GM23338 (cell line): ENCODE measurements around the gene CLIC3. TPM values are rescaled to one million over a fixed set of nuclear protein-coding genes. Genes with fewer than 3 reads are reported as not detected.

Source experiments
- ATAC-seq: fragments of 200-7000 bp; cut with Tn5 transposase; 3 replicates; pipeline ENCODE4 v1.9.1; 2020
- DNase-seq: peaks from one replicate; pipeline ENCODE4 v3.0.0-alpha.2; 2015; ENCODE audit warnings: low spot score
- H2AFZ ChIP-seq: fragments of 200-600 bp; sonication (generic); 2 replicates; pipeline ENCODE4 v1.8.0; 2016; ENCODE audit warnings: antibody characterized with exemption, mild to moderate bottlenecking, moderate library complexity
- H3F3A ChIP-seq: fragments of 200-600 bp; sonication (generic); replicated peaks from 2 replicates; pipeline ENCODE4 v1.8.0; 2017; ENCODE audit warnings: antibody characterized with exemption, mixed run types, low read depth
- H3K27ac ChIP-seq: fragments of 200-600 bp; sonication (generic); 2 replicates; pipeline ENCODE4 v1.6.1; 2016; ENCODE audit warnings: low read depth
- H3K27me3 ChIP-seq: fragments of 200-600 bp; sonication (generic); 2 replicates; pipeline ENCODE4 v1.8.0; 2016; ENCODE audit warnings: mild to moderate bottlenecking, mixed run types, moderate library complexity; ENCODE audit not compliant: insufficient read depth
- H3K36me3 ChIP-seq: fragments of 200-600 bp; sonication (generic); 2 replicates; pipeline ENCODE4 v1.8.0; 2016; ENCODE audit warnings: mild to moderate bottlenecking; ENCODE audit not compliant: insufficient read depth
- H3K4me1 ChIP-seq: fragments of 200-600 bp; sonication (generic); 2 replicates; pipeline ENCODE4 v1.8.0; 2016; ENCODE audit warnings: mild to moderate bottlenecking, moderate library complexity; ENCODE audit not compliant: insufficient read depth
- H3K4me2 ChIP-seq: fragments of 200-600 bp; sonication (generic); 2 replicates; pipeline ENCODE4 v1.7.1; 2017; ENCODE audit warnings: mixed run types
- H3K4me3 ChIP-seq: fragments of 200-600 bp; sonication (generic); 2 replicates; pipeline ENCODE4 v1.6.1; 2016; ENCODE audit warnings: mixed run types
- H3K79me2 ChIP-seq: fragments of 200-600 bp; sonication (generic); replicated peaks from 2 replicates; pipeline ENCODE4 v1.8.0; 2017; ENCODE audit warnings: mild to moderate bottlenecking; ENCODE audit not compliant: insufficient read depth
- H3K9me2 ChIP-seq: fragments of 200-600 bp; sonication (generic); 2 replicates; pipeline ENCODE4 v1.8.0; 2017; ENCODE audit not compliant: insufficient read depth
- H4K20me1 ChIP-seq: fragments of 200-600 bp; sonication (generic); replicated peaks from 2 replicates; pipeline ENCODE4 v1.8.0; 2017; ENCODE audit warnings: mild to moderate bottlenecking; ENCODE audit not compliant: insufficient read depth
- H3K27ac Mint-ChIP-seq: 2 replicates; pipeline ENCODE4 v1.8.0; 2020; ENCODE audit warnings: inconsistent platforms, mild to moderate bottlenecking, moderate library complexity, mixed read lengths
- H3K27me3 Mint-ChIP-seq: 3 replicates; pipeline ENCODE4 v1.8.0; 2022; ENCODE audit warnings: low read depth, mild to moderate bottlenecking, moderate library complexity, mixed read lengths, inconsistent platforms; ENCODE audit not compliant: insufficient read depth, poor library complexity
- H3K36me3 Mint-ChIP-seq: 3 replicates; pipeline ENCODE4 v1.8.0; 2021; ENCODE audit warnings: low read depth, mild to moderate bottlenecking, inconsistent platforms, moderate library complexity, mixed read lengths
- H3K4me1 Mint-ChIP-seq: 3 replicates; pipeline ENCODE4 v1.8.0; 2020; ENCODE audit warnings: mild to moderate bottlenecking, inconsistent platforms, mixed read lengths
- H3K4me3 Mint-ChIP-seq: 3 replicates; pipeline ENCODE4 v1.8.0; 2021; ENCODE audit warnings: moderate library complexity, mild to moderate bottlenecking, inconsistent platforms, mixed read lengths
- H3K9me3 Mint-ChIP-seq: 3 replicates; pipeline ENCODE4 v1.8.0; 2020; ENCODE audit warnings: moderate library complexity, mild to moderate bottlenecking, inconsistent platforms, mixed read lengths
- CREB1 ChIP-seq: fragments of 250-450 bp; sonication (Bioruptor Pico); IDR thresholded peaks from 2 replicates; pipeline ENCODE4 v1.5.0; 2020; ENCODE audit warnings: low read depth, mild to moderate bottlenecking, moderate library complexity
- EZH2 ChIP-seq: fragments of 200-600 bp; sonication (generic); IDR thresholded peaks from one replicate; pipeline ENCODE4 v1.8.0; 2017; ENCODE audit warnings: antibody characterized with exemption, mild to moderate bottlenecking, low read depth; ENCODE audit not compliant: unreplicated experiment
- EZH2phosphoT487 ChIP-seq: fragments of 200-600 bp; sonication (generic); IDR thresholded peaks from one replicate; pipeline ENCODE4 v1.8.1; 2018; ENCODE audit warnings: antibody characterized with exemption; ENCODE audit not compliant: unreplicated experiment
- JUNB ChIP-seq: IDR thresholded peaks from one replicate; pipeline ENCODE4 v1.6.1; 2016; ENCODE audit warnings: antibody characterized with exemption; ENCODE audit not compliant: unreplicated experiment
- NANOG ChIP-seq: IDR thresholded peaks from 2 replicates; pipeline ENCODE4 v1.6.1; 2016; ENCODE audit warnings: antibody characterized with exemption, borderline replicate concordance
- POLR2AphosphoS5 ChIP-seq: IDR thresholded peaks from 2 replicates; pipeline ENCODE4 v1.6.1; 2016; ENCODE audit warnings: antibody characterized with exemption, low read depth
- STAT1 ChIP-seq: IDR thresholded peaks from one replicate; pipeline ENCODE4 v1.6.1; 2016; ENCODE audit warnings: antibody characterized with exemption; ENCODE audit not compliant: unreplicated experiment
- ZNF114 ChIP-seq: fragments of 250-450 bp; sonication (Bioruptor Pico); IDR thresholded peaks from 2 replicates; pipeline ENCODE4 v1.5.0; 2020; ENCODE audit warnings: mild to moderate bottlenecking, moderate library complexity
- ZNF331 ChIP-seq: fragments of 250-450 bp; sonication (Bioruptor Pico); IDR thresholded peaks from 2 replicates; pipeline ENCODE4 v1.5.0; 2020; ENCODE audit warnings: low read depth, mild to moderate bottlenecking, moderate library complexity
- polyA plus RNA-seq: library from polyadenylated mRNA; unstranded; fragments of >200 nt; fragmentation: Nextera tagmentation; extraction: Ambion mirVana; gene quantifications from 2 replicates; pipeline ENCODE4 v1.2.1, GENCODE V29; 2016
- total RNA-seq: library from RNA; depleted of rRNA; stranded (reverse); fragments of >200 nt; shearing (Covaris generic); gene quantifications from 2 replicates; pipeline ENCODE4 v1.2.3, GENCODE V29; 2014
- TF ChIP-seq, protein P1 (sequence below): IDR thresholded peaks from one replicate; pipeline ENCODE4 v1.6.1; 2018; ENCODE audit warnings: antibody characterized with exemption; ENCODE audit not compliant: unreplicated experiment
- TF ChIP-seq, protein P2 (sequence below): IDR thresholded peaks from 2 replicates; pipeline ENCODE4 v1.6.1; 2016; ENCODE audit warnings: antibody characterized with exemption
- TF ChIP-seq, protein P3 (sequence below): fragments of 250-450 bp; sonication (Bioruptor Pico); IDR thresholded peaks from 2 replicates; pipeline ENCODE4 v1.5.0; 2020; ENCODE audit warnings: mild to moderate bottlenecking, moderate library complexity
- TF ChIP-seq, protein P4 (sequence below), 2 experiments: fragments of 200-600 bp in 1 of 2; sonication (generic) in 1 of 2; conservative IDR thresholded peaks; 2 replicates each; pipeline versions ENCODE4 v1.5.1 to v1.6.1; 2016 to 2017; ENCODE audit warnings: antibody characterized with exemption in 2 of 2, low read depth in 2 of 2, mild to moderate bottlenecking in 2 of 2, moderate library complexity in 1 of 2

CLIC3 gene
- total and polyA plus RNA-seq, 2 experiments from 2014 or later = 0.53 to 0.56 TPM

DNA sequence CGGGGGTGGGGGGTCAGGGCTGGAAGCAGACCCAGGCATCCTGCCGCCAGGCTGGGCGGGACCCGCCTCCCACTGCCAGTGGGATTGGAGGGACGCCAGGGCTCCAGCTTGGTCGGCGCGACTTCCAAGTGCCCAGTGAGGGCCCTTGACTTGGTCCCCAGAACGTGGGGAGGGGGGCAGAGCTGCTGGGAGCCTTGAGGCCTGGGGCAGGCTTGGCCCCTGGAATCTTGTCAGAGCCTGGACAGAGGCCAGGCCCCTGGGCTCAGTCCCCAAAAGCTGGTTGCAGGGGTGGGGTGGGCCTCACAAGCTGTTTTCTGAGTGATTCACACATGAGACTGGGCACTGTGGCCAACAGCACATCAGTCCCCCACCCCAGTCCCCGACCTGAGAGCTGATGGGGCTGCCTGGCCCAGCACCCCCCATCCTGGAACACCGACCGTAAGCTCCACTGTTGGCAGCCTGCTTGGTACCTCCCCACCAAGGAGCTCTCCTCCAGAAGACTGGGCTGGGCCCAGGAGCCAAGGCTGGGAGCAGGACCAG lies 526 bp downstream of the CLIC3 start:
- H3K9me2 ChIP-seq = no peaks in the 10 kb centered on the region
- H3K4me3 ChIP-seq = no peak overlapping the region
- H3K36me3 ChIP-seq = no peaks in the 10 kb centered on the region
- Mint-ChIP-seq H3K36me3 (no peaks in the 10 kb centered on the region; the same call in 2 of the 3 replicates), H3K4me1 (peaks cover 3% of the 10 kb centered on the region), H3K27ac (no peak overlapping the region), H3K4me3 (no peak overlapping the region), H3K27me3 (peaks cover 22% of the 10 kb centered on the region), H3K9me3 (peaks cover 5% of the 10 kb centered on the region)
- no peaks in the 10 kb centered on the region for H3K79me2 ChIP-seq
- TF ChIP-seq CREB1 (CRISPR knock-in tag) = no peak
- TF ChIP-seq JUNB = no peak
- no peak for TF ChIP-seq EZH2phosphoT487
- TF ChIP-seq POLR2AphosphoS5 = no peak
- TF ChIP-seq ZNF114 (CRISPR knock-in tag) = no peak
- TF ChIP-seq NANOG = no peak
- TF ChIP-seq, protein P1, sequence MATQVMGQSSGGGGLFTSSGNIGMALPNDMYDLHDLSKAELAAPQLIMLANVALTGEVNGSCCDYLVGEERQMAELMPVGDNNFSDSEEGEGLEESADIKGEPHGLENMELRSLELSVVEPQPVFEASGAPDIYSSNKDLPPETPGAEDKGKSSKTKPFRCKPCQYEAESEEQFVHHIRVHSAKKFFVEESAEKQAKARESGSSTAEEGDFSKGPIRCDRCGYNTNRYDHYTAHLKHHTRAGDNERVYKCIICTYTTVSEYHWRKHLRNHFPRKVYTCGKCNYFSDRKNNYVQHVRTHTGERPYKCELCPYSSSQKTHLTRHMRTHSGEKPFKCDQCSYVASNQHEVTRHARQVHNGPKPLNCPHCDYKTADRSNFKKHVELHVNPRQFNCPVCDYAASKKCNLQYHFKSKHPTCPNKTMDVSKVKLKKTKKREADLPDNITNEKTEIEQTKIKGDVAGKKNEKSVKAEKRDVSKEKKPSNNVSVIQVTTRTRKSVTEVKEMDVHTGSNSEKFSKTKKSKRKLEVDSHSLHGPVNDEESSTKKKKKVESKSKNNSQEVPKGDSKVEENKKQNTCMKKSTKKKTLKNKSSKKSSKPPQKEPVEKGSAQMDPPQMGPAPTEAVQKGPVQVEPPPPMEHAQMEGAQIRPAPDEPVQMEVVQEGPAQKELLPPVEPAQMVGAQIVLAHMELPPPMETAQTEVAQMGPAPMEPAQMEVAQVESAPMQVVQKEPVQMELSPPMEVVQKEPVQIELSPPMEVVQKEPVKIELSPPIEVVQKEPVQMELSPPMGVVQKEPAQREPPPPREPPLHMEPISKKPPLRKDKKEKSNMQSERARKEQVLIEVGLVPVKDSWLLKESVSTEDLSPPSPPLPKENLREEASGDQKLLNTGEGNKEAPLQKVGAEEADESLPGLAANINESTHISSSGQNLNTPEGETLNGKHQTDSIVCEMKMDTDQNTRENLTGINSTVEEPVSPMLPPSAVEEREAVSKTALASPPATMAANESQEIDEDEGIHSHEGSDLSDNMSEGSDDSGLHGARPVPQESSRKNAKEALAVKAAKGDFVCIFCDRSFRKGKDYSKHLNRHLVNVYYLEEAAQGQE = no peak
- TF ChIP-seq, protein P2, sequence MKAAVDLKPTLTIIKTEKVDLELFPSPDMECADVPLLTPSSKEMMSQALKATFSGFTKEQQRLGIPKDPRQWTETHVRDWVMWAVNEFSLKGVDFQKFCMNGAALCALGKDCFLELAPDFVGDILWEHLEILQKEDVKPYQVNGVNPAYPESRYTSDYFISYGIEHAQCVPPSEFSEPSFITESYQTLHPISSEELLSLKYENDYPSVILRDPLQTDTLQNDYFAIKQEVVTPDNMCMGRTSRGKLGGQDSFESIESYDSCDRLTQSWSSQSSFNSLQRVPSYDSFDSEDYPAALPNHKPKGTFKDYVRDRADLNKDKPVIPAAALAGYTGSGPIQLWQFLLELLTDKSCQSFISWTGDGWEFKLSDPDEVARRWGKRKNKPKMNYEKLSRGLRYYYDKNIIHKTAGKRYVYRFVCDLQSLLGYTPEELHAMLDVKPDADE = no peak
- TF ChIP-seq, protein P3, sequence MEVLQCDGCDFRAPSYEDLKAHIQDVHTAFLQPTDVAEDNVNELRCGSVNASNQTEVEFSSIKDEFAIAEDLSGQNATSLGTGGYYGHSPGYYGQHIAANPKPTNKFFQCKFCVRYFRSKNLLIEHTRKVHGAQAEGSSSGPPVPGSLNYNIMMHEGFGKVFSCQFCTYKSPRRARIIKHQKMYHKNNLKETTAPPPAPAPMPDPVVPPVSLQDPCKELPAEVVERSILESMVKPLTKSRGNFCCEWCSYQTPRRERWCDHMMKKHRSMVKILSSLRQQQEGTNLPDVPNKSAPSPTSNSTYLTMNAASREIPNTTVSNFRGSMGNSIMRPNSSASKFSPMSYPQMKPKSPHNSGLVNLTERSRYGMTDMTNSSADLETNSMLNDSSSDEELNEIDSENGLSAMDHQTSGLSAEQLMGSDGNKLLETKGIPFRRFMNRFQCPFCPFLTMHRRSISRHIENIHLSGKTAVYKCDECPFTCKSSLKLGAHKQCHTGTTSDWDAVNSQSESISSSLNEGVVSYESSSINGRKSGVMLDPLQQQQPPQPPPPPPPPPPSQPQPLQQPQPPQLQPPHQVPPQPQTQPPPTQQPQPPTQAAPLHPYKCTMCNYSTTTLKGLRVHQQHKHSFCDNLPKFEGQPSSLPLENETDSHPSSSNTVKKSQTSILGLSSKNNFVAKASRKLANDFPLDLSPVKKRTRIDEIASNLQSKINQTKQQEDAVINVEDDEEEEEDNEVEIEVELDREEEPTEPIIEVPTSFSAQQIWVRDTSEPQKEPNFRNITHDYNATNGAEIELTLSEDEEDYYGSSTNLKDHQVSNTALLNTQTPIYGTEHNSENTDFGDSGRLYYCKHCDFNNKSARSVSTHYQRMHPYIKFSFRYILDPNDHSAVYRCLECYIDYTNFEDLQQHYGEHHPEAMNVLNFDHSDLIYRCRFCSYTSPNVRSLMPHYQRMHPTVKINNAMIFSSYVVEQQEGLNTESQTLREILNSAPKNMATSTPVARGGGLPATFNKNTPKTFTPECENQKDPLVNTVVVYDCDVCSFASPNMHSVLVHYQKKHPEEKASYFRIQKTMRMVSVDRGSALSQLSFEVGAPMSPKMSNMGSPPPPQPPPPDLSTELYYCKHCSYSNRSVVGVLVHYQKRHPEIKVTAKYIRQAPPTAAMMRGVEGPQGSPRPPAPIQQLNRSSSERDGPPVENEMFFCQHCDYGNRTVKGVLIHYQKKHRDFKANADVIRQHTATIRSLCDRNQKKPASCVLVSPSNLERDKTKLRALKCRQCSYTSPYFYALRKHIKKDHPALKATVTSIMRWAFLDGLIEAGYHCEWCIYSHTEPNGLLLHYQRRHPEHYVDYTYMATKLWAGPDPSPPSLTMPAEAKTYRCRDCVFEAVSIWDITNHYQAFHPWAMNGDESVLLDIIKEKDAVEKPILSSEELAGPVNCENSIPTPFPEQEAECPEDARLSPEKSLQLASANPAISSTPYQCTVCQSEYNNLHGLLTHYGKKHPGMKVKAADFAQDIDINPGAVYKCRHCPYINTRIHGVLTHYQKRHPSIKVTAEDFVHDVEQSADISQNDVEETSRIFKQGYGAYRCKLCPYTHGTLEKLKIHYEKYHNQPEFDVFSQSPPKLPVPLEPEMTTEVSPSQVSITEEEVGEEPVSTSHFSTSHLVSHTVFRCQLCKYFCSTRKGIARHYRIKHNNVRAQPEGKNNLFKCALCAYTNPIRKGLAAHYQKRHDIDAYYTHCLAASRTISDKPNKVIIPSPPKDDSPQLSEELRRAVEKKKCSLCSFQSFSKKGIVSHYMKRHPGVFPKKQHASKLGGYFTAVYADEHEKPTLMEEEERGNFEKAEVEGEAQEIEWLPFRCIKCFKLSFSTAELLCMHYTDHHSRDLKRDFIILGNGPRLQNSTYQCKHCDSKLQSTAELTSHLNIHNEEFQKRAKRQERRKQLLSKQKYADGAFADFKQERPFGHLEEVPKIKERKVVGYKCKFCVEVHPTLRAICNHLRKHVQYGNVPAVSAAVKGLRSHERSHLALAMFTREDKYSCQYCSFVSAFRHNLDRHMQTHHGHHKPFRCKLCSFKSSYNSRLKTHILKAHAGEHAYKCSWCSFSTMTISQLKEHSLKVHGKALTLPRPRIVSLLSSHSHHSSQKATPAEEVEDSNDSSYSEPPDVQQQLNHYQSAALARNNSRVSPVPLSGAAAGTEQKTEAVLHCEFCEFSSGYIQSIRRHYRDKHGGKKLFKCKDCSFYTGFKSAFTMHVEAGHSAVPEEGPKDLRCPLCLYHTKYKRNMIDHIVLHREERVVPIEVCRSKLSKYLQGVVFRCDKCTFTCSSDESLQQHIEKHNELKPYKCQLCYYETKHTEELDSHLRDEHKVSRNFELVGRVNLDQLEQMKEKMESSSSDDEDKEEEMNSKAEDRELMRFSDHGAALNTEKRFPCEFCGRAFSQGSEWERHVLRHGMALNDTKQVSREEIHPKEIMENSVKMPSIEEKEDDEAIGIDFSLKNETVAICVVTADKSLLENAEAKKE = no peak
- TF ChIP-seq EZH2 = no peak
- TF ChIP-seq ZNF331 (CRISPR knock-in tag) = no peak
- no peak for TF ChIP-seq STAT1
- TF ChIP-seq, protein P4, sequence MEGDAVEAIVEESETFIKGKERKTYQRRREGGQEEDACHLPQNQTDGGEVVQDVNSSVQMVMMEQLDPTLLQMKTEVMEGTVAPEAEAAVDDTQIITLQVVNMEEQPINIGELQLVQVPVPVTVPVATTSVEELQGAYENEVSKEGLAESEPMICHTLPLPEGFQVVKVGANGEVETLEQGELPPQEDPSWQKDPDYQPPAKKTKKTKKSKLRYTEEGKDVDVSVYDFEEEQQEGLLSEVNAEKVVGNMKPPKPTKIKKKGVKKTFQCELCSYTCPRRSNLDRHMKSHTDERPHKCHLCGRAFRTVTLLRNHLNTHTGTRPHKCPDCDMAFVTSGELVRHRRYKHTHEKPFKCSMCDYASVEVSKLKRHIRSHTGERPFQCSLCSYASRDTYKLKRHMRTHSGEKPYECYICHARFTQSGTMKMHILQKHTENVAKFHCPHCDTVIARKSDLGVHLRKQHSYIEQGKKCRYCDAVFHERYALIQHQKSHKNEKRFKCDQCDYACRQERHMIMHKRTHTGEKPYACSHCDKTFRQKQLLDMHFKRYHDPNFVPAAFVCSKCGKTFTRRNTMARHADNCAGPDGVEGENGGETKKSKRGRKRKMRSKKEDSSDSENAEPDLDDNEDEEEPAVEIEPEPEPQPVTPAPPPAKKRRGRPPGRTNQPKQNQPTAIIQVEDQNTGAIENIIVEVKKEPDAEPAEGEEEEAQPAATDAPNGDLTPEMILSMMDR (conservative IDR thresholded peaks at IDR 0.05; ENCODE audit: low read depth in 2 of 2) = no peak
- peak overlapping the region; percentile 67; the same call in 1 of the 2 replicates for H3K4me2 ChIP-seq
- H3K27ac ChIP-seq = no peak overlapping the region
- ATAC-seq (no peak), DNase-seq (no peak)
- no peak overlapping the region for H2AFZ ChIP-seq
- peaks cover 44% of the 10 kb centered on the region for H3K27me3 ChIP-seq
- H3F3A ChIP-seq = no peaks in the 10 kb centered on the region
- peaks cover 6% of the 10 kb centered on the region; the same call in 1 of the 2 replicates for H3K4me1 ChIP-seq
- no peaks in the 10 kb centered on the region for H4K20me1 ChIP-seq
